GM12892 (cell line): ENCODE measurements around the gene SAMD13.

Source experiments
- POLR2A ChIP-seq: IDR thresholded peaks from 2 replicates; pipeline ENCODE4 v1.6.1; 2011; ENCODE audit warnings: low read depth, low read length, control low read depth
- POLR2AphosphoS5 ChIP-seq: IDR thresholded peaks from 2 replicates; pipeline ENCODE4 v1.6.1; 2011; ENCODE audit warnings: low read depth, low read length, control low read depth
- TAF1 ChIP-seq: IDR thresholded peaks from 2 replicates; pipeline ENCODE4 v1.6.1; 2011; ENCODE audit warnings: low read depth, mild to moderate bottlenecking, control low read depth, low read length, borderline replicate concordance

DNA sequence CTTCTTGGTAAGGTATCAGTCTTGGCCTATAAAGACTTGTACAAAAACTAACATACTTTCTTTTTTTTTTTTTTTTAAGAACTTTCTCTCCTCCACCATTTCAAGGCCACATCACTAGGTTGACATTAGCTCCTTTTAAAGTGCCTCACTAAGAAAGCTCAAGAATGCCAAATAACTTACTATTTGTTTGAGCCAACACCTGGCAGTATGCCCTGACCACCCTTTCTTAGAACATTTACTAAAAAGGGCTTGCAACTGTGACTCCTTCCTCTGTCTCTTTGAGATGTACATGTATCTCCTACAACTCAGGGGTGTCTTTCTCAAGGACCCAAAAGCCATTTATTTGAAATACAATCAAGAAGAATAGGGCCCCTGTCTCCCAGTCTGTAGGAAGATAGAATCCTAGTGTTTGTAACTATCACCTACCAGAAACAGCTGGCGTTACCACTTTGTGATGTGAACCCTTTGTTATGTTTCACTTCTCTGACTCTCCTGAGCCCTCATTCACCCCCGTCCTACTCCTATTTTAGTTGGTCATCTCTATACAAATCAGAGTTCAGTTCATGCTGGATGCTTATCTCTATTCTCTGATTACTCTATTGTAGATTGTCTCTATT, 12.2 kb upstream of the SAMD13 start:
- TF ChIP-seq POLR2AphosphoS5 (no peak), POLR2A (no peak), TAF1 (no peak)
